Measurements from ENCODE around the gene XXYLT1. TPM values are rescaled to one million over a fixed set of nuclear protein-coding genes. Genes with fewer than 3 reads are reported as not detected.

XXYLT1 gene
- total RNA-seq, 4 donors from 2014 or later = 7.5 to 19.4 (median 10.6) TPM

DNA sequence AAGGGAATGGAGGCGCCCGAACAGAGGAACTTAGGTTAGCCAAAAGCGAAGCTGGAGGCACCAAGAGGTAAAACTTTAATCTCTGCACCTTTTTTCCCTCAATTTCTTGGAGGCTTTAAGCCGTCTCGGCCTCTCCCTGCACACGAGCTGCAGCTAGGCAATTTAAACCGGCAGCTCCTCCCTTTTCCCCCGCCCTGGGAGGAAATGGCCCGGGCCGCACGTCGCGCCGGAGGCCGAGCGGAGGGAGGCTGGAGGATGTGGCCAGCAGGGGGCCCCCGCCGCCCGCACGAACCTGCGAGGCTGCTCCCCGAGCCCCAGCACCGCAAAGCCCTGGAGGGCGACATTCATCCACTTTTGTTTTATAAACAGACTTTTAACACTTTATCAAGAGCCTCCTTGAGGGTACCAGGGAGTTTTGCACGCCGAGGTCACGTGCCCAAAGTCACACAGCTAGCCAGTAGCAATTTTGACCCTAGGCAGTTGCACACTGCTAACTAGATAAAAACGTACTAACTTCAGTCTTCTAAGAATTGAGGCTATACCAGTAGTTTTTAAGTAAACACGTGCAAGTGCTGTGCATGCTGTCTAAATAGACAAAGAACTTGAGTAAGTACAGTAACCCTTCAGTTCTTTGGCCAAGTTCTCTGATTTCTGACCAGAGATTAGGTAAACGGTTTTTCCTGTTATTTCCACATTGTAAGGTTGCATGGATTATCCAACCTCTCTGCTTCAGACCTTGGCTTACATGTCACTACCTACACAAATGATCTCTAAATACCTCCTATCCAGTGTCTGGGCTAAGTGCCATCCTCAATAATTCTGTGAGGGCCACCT lies 668 bp upstream of the XXYLT1 start:
- TF ChIP-seq, protein P1, sequence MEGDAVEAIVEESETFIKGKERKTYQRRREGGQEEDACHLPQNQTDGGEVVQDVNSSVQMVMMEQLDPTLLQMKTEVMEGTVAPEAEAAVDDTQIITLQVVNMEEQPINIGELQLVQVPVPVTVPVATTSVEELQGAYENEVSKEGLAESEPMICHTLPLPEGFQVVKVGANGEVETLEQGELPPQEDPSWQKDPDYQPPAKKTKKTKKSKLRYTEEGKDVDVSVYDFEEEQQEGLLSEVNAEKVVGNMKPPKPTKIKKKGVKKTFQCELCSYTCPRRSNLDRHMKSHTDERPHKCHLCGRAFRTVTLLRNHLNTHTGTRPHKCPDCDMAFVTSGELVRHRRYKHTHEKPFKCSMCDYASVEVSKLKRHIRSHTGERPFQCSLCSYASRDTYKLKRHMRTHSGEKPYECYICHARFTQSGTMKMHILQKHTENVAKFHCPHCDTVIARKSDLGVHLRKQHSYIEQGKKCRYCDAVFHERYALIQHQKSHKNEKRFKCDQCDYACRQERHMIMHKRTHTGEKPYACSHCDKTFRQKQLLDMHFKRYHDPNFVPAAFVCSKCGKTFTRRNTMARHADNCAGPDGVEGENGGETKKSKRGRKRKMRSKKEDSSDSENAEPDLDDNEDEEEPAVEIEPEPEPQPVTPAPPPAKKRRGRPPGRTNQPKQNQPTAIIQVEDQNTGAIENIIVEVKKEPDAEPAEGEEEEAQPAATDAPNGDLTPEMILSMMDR (IDR thresholded peaks at IDR 0.05; ENCODE audit: low read depth) = no peak

DNA sequence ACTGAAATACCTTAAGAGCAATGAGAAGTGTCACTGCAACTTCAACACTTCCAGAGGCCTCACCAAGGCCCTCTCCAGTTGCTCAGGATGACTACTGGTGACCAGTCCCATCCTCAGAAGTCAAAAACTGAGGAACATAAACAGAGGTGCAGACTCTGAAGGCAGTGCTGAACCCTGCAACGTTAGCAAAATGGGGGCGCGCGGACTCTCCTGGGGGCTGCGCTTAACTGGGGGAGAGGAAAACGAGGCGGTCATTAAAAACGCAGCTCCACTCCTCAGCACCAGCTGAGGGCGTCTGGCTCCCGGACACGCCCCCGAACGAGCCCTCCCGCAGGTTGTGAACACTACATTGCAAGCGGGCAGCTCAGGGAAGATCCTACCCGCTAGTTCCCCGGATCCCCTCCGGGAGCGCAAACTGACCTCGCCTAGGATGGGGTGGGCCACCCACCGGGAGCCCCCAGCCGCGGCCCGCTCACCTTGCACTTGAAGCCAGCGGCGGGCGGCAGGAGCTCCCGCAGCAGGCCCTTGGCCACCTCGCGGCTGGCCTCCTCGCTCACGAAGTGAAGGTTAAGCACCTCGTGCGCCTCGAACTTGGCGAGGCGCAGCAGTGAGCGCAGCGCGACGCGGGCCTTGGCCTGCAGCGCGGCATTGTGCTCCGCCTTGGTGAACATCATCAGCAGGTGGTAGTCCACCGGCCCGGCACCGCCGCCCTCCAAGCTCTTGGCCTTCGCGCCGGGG lies 711 bp downstream of the XXYLT1 start:
- TF ChIP-seq, protein P1 (IDR thresholded peaks at IDR 0.05; ENCODE audit: low read depth) = no peak

DNA sequence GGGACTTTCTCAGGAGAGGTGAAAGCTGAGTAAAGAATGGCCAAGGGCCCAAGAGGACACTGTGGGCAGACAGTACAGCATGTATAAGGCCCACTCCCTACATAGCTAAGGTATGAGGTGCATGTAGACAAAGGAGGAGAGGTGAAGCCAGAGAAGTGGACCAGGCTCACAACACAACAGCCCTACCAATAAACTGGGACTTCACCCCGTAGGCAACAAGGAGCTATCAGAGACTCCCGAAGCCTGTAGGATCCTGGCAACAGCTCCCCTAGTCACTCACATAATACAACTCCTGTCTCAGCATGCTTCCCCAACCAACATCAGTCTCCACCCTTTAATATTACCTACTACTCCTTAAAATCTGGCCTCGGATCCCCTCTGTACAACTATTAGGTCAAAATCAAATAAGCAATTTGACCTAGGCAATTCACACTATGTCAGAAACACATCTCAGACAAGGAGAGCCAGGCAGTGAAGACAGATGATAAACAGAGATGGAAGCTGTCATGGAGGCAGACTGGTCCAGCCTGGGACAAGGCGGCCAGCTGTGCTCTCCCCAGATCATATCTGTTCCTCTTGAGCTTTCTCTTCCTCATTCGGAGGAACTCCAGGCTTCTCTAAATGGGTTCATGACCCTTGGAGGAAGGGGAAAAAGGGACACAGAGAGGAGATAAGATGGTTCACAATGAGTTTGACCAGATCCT lies 1.4 kb downstream of the XXYLT1 start:
- TF ChIP-seq, protein P1 (IDR thresholded peaks at IDR 0.05; ENCODE audit: low read depth) = no peak

DNA sequence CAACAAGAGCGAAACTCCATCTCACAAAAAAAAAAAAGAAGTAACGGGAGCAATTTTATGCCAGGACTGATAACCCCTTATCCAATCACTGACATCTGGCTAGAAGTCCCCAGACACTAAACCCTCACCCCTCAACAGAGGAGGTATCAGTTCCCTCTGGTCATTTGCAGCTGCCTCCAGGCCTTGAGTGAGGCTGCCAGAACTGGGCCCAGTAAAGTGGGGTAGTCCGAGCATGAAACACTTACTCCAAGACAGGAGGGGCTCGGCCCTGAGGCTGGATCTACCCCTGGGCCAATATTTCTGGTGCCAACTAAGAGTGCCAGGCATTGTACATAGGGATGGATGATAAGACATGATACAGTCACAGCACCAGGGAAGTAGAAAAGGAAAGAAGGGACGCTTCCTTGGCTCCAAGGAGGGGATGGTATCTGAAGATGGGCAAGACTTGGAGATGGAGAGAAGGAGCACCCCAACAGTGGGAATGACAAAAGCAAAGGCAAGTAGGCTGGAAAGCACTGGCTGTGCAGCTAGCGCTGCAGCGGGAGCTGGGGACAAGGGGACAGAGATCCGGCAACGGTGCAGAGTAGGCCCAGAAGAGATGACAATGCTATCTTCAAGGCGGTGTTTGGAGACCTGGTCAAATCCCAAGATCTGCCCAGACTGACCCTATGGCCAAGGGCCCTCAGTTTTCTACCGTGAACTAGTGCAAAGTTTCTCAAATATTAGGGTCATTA lies 2.2 kb downstream of the XXYLT1 start:
- TF ChIP-seq, protein P1 (IDR thresholded peaks at IDR 0.05; ENCODE audit: low read depth) = no peak

DNA sequence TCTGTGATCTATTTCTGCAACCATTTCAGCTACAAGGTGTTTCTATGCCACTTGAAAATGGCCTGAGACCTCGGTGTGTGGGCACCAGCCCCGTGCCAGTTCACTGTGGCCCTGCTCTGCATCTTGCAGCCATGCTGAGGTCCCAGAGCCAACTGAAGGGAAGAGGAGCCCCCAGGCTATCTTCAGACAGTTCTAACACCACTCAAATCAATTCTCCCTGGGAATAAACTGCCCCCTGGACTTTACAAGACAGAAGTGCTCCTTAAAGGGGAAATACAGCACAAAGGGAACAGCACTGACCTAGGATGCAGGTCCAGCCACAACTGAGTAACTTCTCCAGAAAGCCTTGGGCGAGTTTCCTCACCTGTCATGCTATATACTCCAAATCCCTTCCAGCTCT lies 3.9 kb downstream of the XXYLT1 start:
- TF ChIP-seq, protein P1 (IDR thresholded peaks at IDR 0.05; ENCODE audit: low read depth) = no peak

DNA sequence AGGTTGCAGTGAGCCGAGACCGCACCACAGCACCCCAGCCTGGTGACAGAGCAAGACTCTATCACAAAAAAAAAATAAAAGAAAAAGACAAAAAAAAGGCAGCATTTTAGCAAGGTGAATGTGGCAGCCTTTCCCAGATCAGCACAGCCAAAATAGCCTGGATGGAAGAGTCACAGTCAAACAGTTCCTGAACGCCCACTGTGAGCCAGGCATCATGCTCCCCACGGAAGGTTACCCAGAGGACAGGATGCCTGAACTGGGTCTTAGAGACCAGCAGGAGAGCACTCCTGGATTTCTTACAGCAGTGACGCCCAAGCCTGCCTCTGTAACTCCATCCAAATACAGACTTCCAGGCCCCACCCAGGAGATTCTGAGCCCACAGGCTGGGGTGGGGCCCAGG lies 4.5 kb downstream of the XXYLT1 start:
- TF ChIP-seq, protein P1 (IDR thresholded peaks at IDR 0.05; ENCODE audit: low read depth) = no peak
